Cardiac muscle cell (in vitro differentiated cells and primary cell): ENCODE results near the gene BATF3. TPM values are rescaled to one million over a fixed set of nuclear protein-coding genes. Genes with fewer than 3 reads are reported as not detected.

Experiments
- DNase-seq, 2 donors: peaks; one replicate each; pipeline versions ENCODE4 v3.0.0 to v3.0.0-alpha.2; 2010 to 2017; ENCODE audit warnings: low read depth in 1 of 2, low spot score in 1 of 2
- H3K27ac ChIP-seq: fragments of 200-600 bp; sonication (generic); 2 replicates; pipeline ENCODE4 v1.5.1; 2016
- H3K27me3 ChIP-seq: fragments of 200-600 bp; sonication (generic); 2 replicates; pipeline ENCODE4 v1.6.0; 2016; ENCODE audit warnings: control low read depth
- H3K36me3 ChIP-seq: fragments of 200-600 bp; sonication (generic); 2 replicates; pipeline ENCODE4 v1.5.1; 2016; ENCODE audit warnings: control low read depth
- H3K4me1 ChIP-seq: fragments of 200-600 bp; sonication (generic); 2 replicates; pipeline ENCODE4 v1.8.1; 2017; ENCODE audit warnings: low read depth, mild to moderate bottlenecking, mixed run types
- H3K4me3 ChIP-seq: fragments of 200-600 bp; sonication (generic); 2 replicates; pipeline ENCODE4 v1.5.1; 2016; ENCODE audit warnings: mild to moderate bottlenecking
- H3K9me3 ChIP-seq: fragments of 200-600 bp; sonication (generic); 2 replicates; pipeline ENCODE4 v1.5.1; 2017; ENCODE audit warnings: low read depth, mild to moderate bottlenecking, control low read depth
- polyA plus RNA-seq: library from polyadenylated mRNA; unstranded; fragments of >200 nt; fragmentation: Nextera tagmentation; extraction: Ambion mirVana; gene quantifications from 2 replicates; pipeline ENCODE4 v1.2.1, GENCODE V29; 2016
- total RNA-seq: library from RNA; depleted of rRNA; stranded (reverse); fragments of >200 nt; gene quantifications from 2 replicates; pipeline ENCODE4 v1.2.3, GENCODE V29; 2016
- TF ChIP-seq, protein P1 (sequence below): IDR thresholded peaks from 2 replicates; pipeline ENCODE4 v1.5.1; 2012; ENCODE audit warnings: low read depth, mild to moderate bottlenecking, low read length

The BATF3 gene
- total and polyA plus RNA-seq, 2 experiments from 2014 or later, result 1.8 TPM

DNA sequence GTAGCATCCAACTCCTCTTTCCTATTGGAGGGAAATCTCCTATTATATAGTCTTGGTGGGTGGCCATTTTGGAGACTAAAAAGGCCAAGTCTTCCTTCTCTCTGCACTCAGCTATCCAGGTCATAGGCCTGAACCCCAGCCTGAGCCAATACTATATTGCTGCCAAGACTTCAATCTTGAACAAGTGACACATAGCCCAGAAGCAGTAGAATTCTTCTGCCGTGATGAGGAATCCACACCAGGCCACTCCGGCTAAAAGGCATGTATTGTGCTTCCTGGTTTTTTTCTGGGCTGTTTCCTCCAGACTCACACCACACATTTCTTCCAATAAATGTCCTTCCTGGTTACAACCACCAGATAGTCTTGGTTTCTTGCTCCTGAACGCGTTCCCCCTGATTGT is 48.1 kb downstream of the BATF3 start:
- H3K36me3 ChIP-seq, result no peaks in the 10 kb centered on the region
- no peak overlapping the region for H3K27ac ChIP-seq
- no peak for DNase-seq
- TF ChIP-seq, protein P1, sequence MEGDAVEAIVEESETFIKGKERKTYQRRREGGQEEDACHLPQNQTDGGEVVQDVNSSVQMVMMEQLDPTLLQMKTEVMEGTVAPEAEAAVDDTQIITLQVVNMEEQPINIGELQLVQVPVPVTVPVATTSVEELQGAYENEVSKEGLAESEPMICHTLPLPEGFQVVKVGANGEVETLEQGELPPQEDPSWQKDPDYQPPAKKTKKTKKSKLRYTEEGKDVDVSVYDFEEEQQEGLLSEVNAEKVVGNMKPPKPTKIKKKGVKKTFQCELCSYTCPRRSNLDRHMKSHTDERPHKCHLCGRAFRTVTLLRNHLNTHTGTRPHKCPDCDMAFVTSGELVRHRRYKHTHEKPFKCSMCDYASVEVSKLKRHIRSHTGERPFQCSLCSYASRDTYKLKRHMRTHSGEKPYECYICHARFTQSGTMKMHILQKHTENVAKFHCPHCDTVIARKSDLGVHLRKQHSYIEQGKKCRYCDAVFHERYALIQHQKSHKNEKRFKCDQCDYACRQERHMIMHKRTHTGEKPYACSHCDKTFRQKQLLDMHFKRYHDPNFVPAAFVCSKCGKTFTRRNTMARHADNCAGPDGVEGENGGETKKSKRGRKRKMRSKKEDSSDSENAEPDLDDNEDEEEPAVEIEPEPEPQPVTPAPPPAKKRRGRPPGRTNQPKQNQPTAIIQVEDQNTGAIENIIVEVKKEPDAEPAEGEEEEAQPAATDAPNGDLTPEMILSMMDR, result no peak
- H3K27me3 ChIP-seq, result no peaks in the 10 kb centered on the region
- H3K9me3 ChIP-seq, result no peaks in the 10 kb centered on the region
- H3K4me3 ChIP-seq, result no peak overlapping the region
- H3K4me1 ChIP-seq, result no peaks in the 10 kb centered on the region

DNA sequence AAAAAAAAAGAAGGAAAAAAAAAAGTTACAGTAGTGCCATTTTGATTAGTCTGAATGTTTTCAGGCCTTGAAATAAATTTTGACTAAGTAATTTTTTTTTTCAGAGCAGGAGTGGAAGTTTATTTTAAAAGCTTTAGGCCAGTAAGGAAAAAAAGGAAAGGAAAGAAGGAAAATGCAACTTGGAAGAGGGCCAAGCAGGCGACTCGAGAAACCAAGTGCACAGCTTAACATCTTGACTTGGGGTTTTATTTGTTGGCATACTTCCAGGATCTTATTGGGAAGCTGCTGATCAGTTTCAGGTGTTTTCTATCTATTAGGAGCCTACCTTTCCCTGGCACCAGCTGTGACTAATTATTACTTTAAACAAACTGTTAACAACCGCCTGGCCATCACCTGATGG is 49.4 kb downstream of the BATF3 start:
- H3K4me1 ChIP-seq, result no peaks in the 10 kb centered on the region
- H3K4me3 ChIP-seq, result no peak overlapping the region
- no peak for DNase-seq
- TF ChIP-seq, protein P1, result no peak
- no peaks in the 10 kb centered on the region for H3K9me3 ChIP-seq
- no peaks in the 10 kb centered on the region for H3K27me3 ChIP-seq
- no peak overlapping the region for H3K27ac ChIP-seq
- H3K36me3 ChIP-seq, result no peaks in the 10 kb centered on the region

DNA sequence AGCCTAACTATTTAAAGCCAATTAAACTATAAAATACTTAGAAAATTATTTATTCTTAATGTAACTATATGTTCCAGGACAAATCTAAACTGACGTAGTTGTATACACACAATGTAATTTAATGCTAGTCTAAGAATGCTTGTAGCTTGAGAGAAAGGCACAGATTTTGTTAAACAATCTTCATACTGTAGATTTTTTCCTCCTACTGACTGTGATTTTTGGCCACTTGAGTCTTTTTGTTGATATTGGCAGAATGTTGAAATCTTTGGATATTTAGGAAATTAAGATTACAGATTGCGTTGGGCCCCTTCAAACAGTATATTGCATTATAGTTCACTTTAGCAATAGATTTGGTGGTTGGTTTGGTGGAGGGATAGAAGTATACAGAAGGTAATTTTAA is 50.6 kb downstream of the BATF3 start:
- no peak overlapping the region for H3K27ac ChIP-seq
- TF ChIP-seq, protein P1, result no peak
- no peak overlapping the region for H3K4me3 ChIP-seq
- no peaks in the 10 kb centered on the region for H3K36me3 ChIP-seq
- H3K27me3 ChIP-seq, result no peaks in the 10 kb centered on the region
- H3K9me3 ChIP-seq, result no peaks in the 10 kb centered on the region
- DNase-seq, result no peak
- no peaks in the 10 kb centered on the region for H3K4me1 ChIP-seq

DNA sequence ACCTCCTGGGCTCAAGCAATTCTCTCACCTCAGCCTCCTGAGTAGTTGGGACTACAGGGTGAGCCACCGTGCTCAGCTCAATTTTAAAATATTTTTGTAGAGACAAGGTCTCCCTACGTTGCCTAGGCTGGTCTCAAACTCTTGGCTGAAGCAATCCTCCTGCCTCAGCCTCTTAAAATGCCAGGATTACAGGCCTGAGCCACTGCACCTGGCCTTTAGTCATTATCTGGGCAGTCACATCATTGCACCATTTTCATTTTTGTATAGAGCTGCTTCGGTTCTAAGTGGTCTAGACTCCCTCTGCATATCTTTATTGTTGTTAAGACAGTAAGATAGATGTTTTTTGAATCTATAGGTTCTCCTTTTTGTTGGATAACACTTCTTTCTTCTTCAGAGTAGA is 51.2 kb downstream of the BATF3 start:
- H3K36me3 ChIP-seq, result no peaks in the 10 kb centered on the region
- TF ChIP-seq, protein P1, result no peak
- no peaks in the 10 kb centered on the region for H3K27me3 ChIP-seq
- no peak for DNase-seq
- no peaks in the 10 kb centered on the region for H3K4me1 ChIP-seq
- H3K9me3 ChIP-seq, result no peaks in the 10 kb centered on the region
- no peak overlapping the region for H3K4me3 ChIP-seq
- no peak overlapping the region for H3K27ac ChIP-seq

DNA sequence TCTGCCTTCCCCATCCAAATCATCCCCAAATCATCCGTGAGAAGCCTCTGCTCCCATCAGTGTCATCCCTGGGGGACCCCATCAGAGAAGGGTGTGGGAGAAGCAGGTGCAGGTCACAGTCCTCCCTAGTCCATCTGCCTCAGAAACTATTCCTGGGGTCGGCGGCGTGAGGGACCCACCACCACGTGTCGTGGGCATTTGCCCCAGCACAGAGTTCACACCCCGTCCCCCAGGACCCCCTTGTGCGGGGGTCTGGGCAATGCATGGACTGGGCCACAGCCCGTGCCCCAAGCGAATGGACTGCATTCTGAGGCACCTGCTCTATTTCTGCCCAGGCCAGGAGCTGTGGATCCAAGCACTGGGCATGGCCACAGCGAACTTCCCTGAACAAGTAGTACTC is 52.6 kb downstream of the BATF3 start:
- TF ChIP-seq, protein P1, result no peak
- Histone ChIP-seq H3K27ac (no peak overlapping the region), H3K4me3 (no peak overlapping the region), H3K27me3 (no peaks in the 10 kb centered on the region), H3K4me1 (no peaks in the 10 kb centered on the region), H3K9me3 (no peaks in the 10 kb centered on the region), H3K36me3 (no peaks in the 10 kb centered on the region)
- DNase-seq, result no peak

DNA sequence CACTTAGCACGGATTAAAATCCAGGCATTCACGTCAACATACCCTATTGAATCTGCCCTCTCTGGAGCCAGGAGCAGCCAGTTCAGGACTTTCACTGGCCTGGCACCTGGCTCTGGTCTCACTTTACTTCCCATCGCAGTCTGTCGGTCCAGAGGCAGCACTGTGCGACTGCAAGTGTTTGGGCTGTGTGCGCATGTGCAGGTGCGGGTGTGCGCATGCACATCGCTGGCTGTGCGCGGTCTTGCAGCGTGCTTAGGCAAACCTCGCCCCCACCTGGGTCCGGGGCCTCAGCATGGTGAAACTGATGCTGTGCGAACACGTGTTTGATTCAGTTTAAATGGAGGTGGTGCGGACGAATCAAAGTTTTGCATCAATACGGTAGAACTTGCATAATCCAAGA is 53.1 kb downstream of the BATF3 start:
- Histone ChIP-seq H3K4me1 (no peaks in the 10 kb centered on the region), H3K27me3 (no peaks in the 10 kb centered on the region), H3K4me3 (no peak overlapping the region), H3K9me3 (no peaks in the 10 kb centered on the region), H3K27ac (no peak overlapping the region), H3K36me3 (no peaks in the 10 kb centered on the region)
- TF ChIP-seq, protein P1, result no peak
- DNase-seq, result no peak
